ENCODE measurements around the gene SORCS3.

Gene SORCS3

GRCh38 chr10:105109164-105109563 is 468.1 kb downstream of the SORCS3 start:
- DNase-seq (ENCODE audit: low read depth) = no peak

GRCh38 chr10:105112862-105113261 is 471.8 kb downstream of the SORCS3 start:
- no peak for DNase-seq (ENCODE audit: low read depth)

- DNase-seq (ENCODE audit: low read depth) = no peak
Measured at GRCh38 chr10:105113666-105114065, 472.6 kb downstream of the SORCS3 start.

GRCh38 chr10:105121743-105122142 is 480.7 kb downstream of the SORCS3 start:
- no peak for DNase-seq (ENCODE audit: low read depth)

- DNase-seq (ENCODE audit: low read depth) = no peak
Measured at GRCh38 chr10:105128111-105128510, 487.0 kb downstream of the SORCS3 start.

- DNase-seq (ENCODE audit: low read depth) = no peak
Measured at GRCh38 chr10:105138358-105138757, 497.3 kb downstream of the SORCS3 start.

GRCh38 chr10:105139363-105139896 is 498.3 kb downstream of the SORCS3 start:
- DNase-seq (ENCODE audit: low read depth) = no peak

- no peak for DNase-seq (ENCODE audit: low read depth)
Measured at GRCh38 chr10:105140600-105140999, 499.5 kb downstream of the SORCS3 start.

GRCh38 chr10:105145711-105146110 is 504.6 kb downstream of the SORCS3 start:
- DNase-seq (ENCODE audit: low read depth) = no peak

- no peak for DNase-seq (ENCODE audit: low read depth)
Measured at GRCh38 chr10:105146436-105146835, 505.3 kb downstream of the SORCS3 start.

- no peak for DNase-seq (ENCODE audit: low read depth)
Measured at GRCh38 chr10:105148456-105148855, 507.4 kb downstream of the SORCS3 start.

- DNase-seq (ENCODE audit: low read depth) = no peak
Measured at GRCh38 chr10:105148921-105149320, 507.8 kb downstream of the SORCS3 start.

GRCh38 chr10:105149371-105149891 is 508.3 kb downstream of the SORCS3 start:
- DNase-seq (ENCODE audit: low read depth) = no peak

GRCh38 chr10:105150259-105150880 is 509.3 kb downstream of the SORCS3 start:
- no peak for DNase-seq (ENCODE audit: low read depth)

- no peak for DNase-seq (ENCODE audit: low read depth)
Measured at GRCh38 chr10:105154736-105155135, 513.6 kb downstream of the SORCS3 start.

- no peak for DNase-seq (ENCODE audit: low read depth)
Measured at GRCh38 chr10:105159268-105159667, 518.2 kb downstream of the SORCS3 start.

- DNase-seq (ENCODE audit: low read depth) = no peak
Measured at GRCh38 chr10:105161149-105161548, 520.1 kb downstream of the SORCS3 start.

- no peak for DNase-seq (ENCODE audit: low read depth)
Measured at GRCh38 chr10:105161767-105162166, 520.7 kb downstream of the SORCS3 start.

GRCh38 chr10:105170521-105170920 is 529.4 kb downstream of the SORCS3 start:
- DNase-seq (ENCODE audit: low read depth) = no peak

- DNase-seq (ENCODE audit: low read depth) = no peak
Measured at GRCh38 chr10:105171945-105172344, 530.9 kb downstream of the SORCS3 start.

- DNase-seq (ENCODE audit: low read depth) = no peak
Measured at GRCh38 chr10:105181626-105182025, 540.5 kb downstream of the SORCS3 start.

GRCh38 chr10:105183536-105183935 is 542.4 kb downstream of the SORCS3 start:
- no peak for DNase-seq (ENCODE audit: low read depth)

GRCh38 chr10:105185161-105185560 is 544.1 kb downstream of the SORCS3 start:
- no peak for DNase-seq (ENCODE audit: low read depth)

GRCh38 chr10:105187243-105187642 is 546.2 kb downstream of the SORCS3 start:
- DNase-seq (ENCODE audit: low read depth) = no peak

All from fibroblast of the conjunctiva (primary cell).